ENCODE measurements around the gene NDUFB2. TPM values are rescaled to one million over a fixed set of nuclear protein-coding genes. Genes with fewer than 3 reads are reported as not detected.

The NDUFB2 gene
- total RNA-seq, 3 donors from 2014 or later (not counting 1 experiment from before 2014, with no cell fraction given) = 152 to 177 (median 177) TPM

- no peaks in the 10 kb centered on the region for H3K9me3 Mint-ChIP-seq
- peak overlapping the region; percentile 54 to 87 for H3K27ac Mint-ChIP-seq
- Histone ChIP-seq H3K4me3 (ENCODE audit: low read length) (peak overlapping the region; percentile 63), H3K9me3 (ENCODE audit: control insufficient read depth, insufficient read depth, low read length) (no peaks in the 10 kb centered on the region), H3K27ac (ENCODE audit: low read length) (peak overlapping the region; percentile 82), H3K36me3 (ENCODE audit: control insufficient read depth, insufficient read depth, low read length) (no peaks in the 10 kb centered on the region), H3K27me3 (ENCODE audit: control insufficient read depth, insufficient read depth, low read length) (no peaks in the 10 kb centered on the region), H3K4me1 (ENCODE audit: control insufficient read depth, insufficient read depth, low read length) (peaks cover 31% of the 10 kb centered on the region)
- H3K4me1 Mint-ChIP-seq = peaks cover 33 to 37% of the 10 kb centered on the region in 2 donors
- DNase-seq (peak; percentile 54 to 75), ATAC-seq (peak; percentile 82 to 86 (median 84))
- no peak for TF ChIP-seq CTCF (IDR thresholded peaks at IDR 0.05)
- intact Hi-C loops (cut with micrococcal nuclease) = no loop called here
- WGBS (ENCODE audit: insufficient coverage) = under 1% methylated on average over 72 of the region's 72 CpGs
- H3K27me3 Mint-ChIP-seq (ENCODE audit: low read depth in 2 of 2) = no peaks in the 10 kb centered on the region
- H3K36me3 Mint-ChIP-seq = no peaks in the 10 kb centered on the region
- peak overlapping the region; percentile 88 for H3K4me3 Mint-ChIP-seq
These were observed 23.3 kb upstream of the NDUFB2 start for GRCh38 chr7:140673063-140673773.

GRCh38 chr7:140673774-140674155 lies 22.7 kb upstream of the NDUFB2 start:
- H3K9me3 Mint-ChIP-seq = no peaks in the 10 kb centered on the region
- WGBS (ENCODE audit: insufficient coverage) = 37% methylated on average over 18 of the region's 18 CpGs
- intact Hi-C loops (cut with micrococcal nuclease) = no loop called here
- H3K36me3 Mint-ChIP-seq = no peaks in the 10 kb centered on the region
- DNase-seq = no peak
- H3K4me1 Mint-ChIP-seq = peaks cover 37 to 39% of the 10 kb centered on the region in 2 donors
- no peak for TF ChIP-seq CTCF (IDR thresholded peaks at IDR 0.05)
- peak overlapping the region; percentile 63 for H3K4me3 ChIP-seq (ENCODE audit: low read length)
- H3K27ac ChIP-seq (ENCODE audit: low read length) = peak overlapping the region; percentile 82
- H3K4me3 Mint-ChIP-seq = peak overlapping the region; percentile 88
- H3K27ac Mint-ChIP-seq = peak overlapping the region; percentile 54 to 87
- peaks cover 31% of the 10 kb centered on the region for H3K4me1 ChIP-seq (ENCODE audit: control insufficient read depth, insufficient read depth, low read length)
- H3K27me3 ChIP-seq (ENCODE audit: control insufficient read depth, insufficient read depth, low read length) = no peaks in the 10 kb centered on the region
- no peaks in the 10 kb centered on the region for H3K9me3 ChIP-seq (ENCODE audit: control insufficient read depth, insufficient read depth, low read length)
- no peaks in the 10 kb centered on the region for H3K36me3 ChIP-seq (ENCODE audit: control insufficient read depth, insufficient read depth, low read length)
- no peak for ATAC-seq
- no peaks in the 10 kb centered on the region for H3K27me3 Mint-ChIP-seq (ENCODE audit: low read depth in 2 of 2)

- Histone ChIP-seq H3K9me3 (ENCODE audit: control insufficient read depth, insufficient read depth, low read length) (no peaks in the 10 kb centered on the region), H3K27me3 (ENCODE audit: control insufficient read depth, insufficient read depth, low read length) (no peaks in the 10 kb centered on the region), H3K4me1 (ENCODE audit: control insufficient read depth, insufficient read depth, low read length) (peaks cover 31% of the 10 kb centered on the region), H3K27ac (ENCODE audit: low read length) (peak overlapping the region; percentile 82), H3K36me3 (ENCODE audit: control insufficient read depth, insufficient read depth, low read length) (peaks cover 5% of the 10 kb centered on the region), H3K4me3 (ENCODE audit: low read length) (no peak overlapping the region)
- Mint-ChIP-seq H3K27ac (peak overlapping the region; percentile 54 to 87), H3K27me3 (ENCODE audit: low read depth in 2 of 2) (no peaks in the 10 kb centered on the region), H3K9me3 (no peaks in the 10 kb centered on the region), H3K4me1 (peaks cover 37 to 39% of the 10 kb centered on the region in 2 donors), H3K4me3 (peak overlapping the region; percentile 88), H3K36me3 (no peaks in the 10 kb centered on the region)
- no peak for TF ChIP-seq CTCF (IDR thresholded peaks at IDR 0.05)
- 66% methylated on average over 5 of the region's 5 CpGs for WGBS (ENCODE audit: insufficient coverage)
- intact Hi-C loops (cut with micrococcal nuclease) = no loop called here
- ATAC-seq (no peak), DNase-seq (no peak)
These were observed 22.1 kb upstream of the NDUFB2 start for GRCh38 chr7:140674356-140674800.
